Left ventricle myocardium superior (tissue), 1 donor: ENCODE results near the gene NTHL1. TPM values are rescaled to one million over a fixed set of nuclear protein-coding genes. Genes with fewer than 3 reads are reported as not detected.
"Not testable (repeated sequence)": the region's sequence is repeated elsewhere in the genome, so short reads cannot be mapped to it uniquely, and the experiment has no call there.

Experiments used
- ATAC-seq: fragments of 200-7000 bp; cut with Tn5 transposase; one replicate; pipeline ENCODE4 v1.9.1; 2020; ENCODE audit warnings: mild to moderate bottlenecking, moderate library complexity
- DNase-seq: peaks from one replicate; pipeline ENCODE4 v3.0.0-alpha.2; 2020
- intact Hi-C: fragments of 100-400 bp; cut with micrococcal nuclease; formaldehyde crosslinking; loops from one replicate; pipeline ENCODE4 v1.11.0; 2022
- total RNA-seq: library from RNA; stranded (reverse); fragmentation: NEBNext Ultra II Directional; extraction: Animal tissue kit (Norgen Biotek cat#: 25700); gene quantifications from one replicate; pipeline ENCODE4 v1.2.1, GENCODE V29; 2021
- donor health status: DM: no; HTN: yes; CAD: no; lungs with severe emphysema.

The NTHL1 gene
- total RNA-seq, 1 donor from 2014 or later, result 22.7 TPM

DNA sequence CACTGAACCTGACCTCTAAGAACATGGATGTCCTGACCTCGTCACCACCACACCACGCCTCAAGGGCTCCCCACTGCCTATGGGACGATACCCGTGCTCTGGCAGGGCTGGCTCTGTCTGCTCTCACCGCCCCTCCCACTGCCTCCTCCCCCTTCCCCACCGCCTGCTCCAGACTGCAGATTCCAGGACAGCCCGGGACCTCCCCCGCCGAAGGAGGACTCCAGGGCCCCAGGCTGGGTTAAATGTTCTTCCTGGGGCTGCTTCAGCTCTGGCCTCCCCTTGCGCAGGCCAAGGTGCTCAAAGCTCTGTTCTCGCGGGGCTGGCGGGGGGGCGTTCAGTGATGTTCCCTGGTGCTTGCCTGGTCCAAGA, 24.9 kb downstream of the NTHL1 start:
- intact Hi-C loops, result no loop called here
- ATAC-seq (peak; percentile 20), DNase-seq (no peak)

DNA sequence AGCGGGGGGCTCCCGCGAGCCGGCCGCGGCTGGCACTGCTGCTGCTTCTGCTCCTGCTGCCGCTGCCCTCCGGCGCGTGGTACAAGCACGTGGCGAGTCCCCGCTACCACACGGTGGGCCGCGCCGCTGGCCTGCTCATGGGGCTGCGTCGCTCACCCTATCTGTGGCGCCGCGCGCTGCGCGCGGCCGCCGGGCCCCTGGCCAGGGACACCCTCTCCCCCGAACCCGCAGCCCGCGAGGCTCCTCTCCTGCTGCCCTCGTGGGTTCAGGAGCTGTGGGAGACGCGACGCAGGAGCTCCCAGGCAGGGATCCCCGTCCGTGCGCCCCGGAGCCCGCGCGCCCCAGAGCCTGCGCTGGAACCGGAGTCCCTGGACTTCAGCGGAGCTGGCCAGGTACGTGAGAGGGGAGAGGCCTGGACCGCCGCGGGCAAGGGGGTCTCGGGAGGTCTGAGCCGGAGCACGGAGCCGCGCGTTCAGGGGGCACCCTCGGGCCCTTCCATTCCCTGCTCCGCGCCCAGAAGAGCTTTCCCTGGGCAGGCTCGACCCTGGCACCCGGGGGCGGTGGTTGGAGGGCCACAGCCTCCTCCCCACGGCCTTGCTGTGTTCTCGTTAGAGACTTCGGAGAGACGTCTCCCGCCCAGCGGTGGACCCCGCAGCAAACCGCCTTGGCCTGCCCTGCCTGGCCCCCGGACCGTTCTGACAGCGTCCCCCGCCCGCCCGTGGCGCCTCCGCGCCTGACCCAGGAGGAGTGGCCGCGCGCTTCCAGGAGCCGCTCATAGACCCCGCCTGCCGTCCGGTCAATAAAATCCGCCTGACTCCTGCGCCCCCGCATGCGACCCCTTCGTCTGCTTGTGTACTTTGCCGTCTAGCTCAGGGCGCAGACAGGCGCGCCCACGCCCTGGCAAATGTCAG, 27.5 kb downstream of the NTHL1 start:
- intact Hi-C loops, result no loop called here
- DNase-seq, result no peak
- no peak for ATAC-seq

DNA sequence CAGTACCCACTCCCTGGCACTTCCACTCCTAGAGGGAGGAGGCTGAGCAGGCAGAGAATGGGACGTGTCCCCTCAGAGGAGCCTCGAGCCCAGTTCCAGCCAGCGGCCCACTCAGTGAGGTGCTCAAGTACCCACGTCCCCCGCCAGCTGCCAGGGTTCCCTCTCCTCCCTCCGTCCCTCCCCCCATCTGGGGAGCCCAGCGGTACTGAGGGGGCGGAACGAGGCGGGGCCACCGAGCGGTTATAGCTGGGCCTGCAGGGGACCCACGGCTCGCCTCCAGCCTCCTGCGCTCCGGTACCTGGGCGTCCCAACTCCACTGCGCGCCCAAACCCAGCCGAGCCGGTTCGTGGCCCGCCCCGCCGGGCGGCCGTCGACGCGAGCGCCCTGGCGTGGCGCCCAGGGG, 28.1 kb downstream of the NTHL1 start, which contains the start of gene NPW:
Gene NPW, plus strand, starts transcription at position 268 of the 403 bp plus-strand sequence.
- DNase-seq, result no peak
- intact Hi-C loops, result no loop called here
- no peak for ATAC-seq

DNA sequence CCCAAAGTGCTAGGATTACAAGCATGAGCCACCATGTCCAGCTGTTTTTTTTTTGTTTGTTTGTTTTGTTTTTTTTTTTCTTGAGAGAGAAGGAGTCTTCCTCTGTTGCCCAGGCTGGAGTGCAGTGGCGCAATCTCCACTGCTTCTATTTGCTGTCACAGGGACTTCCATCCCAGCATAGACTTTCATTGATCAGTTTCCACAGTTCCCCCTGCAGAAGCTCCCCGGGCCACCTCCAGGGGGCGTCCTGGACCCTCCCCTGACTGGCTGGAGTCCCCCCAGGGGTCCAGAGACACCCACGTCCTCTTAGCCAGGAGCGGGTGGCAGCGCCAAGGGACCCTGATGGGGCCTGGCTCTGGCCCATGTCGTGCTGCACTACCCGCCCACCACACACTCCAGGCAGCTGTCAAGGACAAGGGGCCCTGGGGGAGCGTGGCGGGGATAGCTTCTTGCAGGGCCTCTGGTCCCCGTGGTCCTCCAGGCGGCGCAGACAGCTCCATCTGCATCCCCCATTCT, 31.2 kb downstream of the NTHL1 start:
- intact Hi-C loops, result no loop called here
- ATAC-seq, result no peak
- peak; percentile 30 for DNase-seq

DNA sequence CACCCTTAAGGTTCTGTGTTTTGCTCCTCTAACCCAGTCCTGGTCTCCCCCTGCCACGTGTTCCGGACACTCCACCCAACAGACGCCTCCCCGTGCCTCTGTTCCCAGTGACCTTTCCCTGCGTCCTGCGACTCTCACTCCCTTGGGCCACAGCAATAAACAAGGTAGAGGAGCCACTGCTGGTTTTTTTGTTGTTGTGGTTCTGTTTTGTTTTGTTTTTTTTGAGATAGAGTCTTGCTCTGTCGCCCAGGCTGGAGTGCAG, 31.8 kb downstream of the NTHL1 start:
- ATAC-seq, result no peak
- intact Hi-C loops, result no loop called here
- DNase-seq, result no peak

DNA sequence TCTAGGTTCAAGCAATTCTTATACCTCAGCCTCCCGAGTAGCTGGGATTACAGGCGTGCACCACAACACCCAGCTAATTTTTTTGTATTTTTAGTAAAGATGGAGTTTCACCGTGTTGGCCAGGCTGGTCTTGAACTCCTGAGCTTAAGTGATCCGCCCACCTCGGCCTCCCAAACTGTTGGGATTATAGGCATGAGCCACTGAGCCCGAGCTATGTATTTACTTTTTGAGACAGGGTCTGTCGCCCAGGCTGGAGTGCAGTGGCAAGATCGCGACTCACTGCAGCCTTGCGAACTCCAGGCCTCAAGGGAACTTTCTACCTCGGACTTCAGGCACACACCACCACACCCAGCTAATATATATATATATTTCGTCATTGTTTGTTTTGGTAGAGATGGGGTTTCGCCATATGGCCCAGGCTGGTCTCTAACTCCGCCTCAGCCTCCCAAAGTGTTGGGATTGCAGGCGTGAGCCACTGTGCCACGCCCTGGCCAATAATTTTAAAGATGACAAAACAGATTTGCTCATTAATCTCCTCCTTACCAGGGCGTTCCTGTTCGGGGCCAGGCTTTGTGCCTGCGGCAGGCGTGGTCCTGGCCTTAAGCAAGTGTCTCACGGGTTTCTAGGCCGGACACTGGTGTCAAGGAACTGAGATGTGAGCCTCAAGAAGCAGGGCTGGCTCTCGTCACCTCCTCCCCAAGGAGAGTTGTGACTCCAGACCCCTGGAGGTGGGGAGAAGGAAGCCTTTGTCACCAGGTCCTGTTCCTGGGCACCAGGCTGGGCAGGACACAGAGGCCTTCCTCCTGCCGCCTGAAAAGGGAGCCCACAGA, 32.3 kb downstream of the NTHL1 start:
- DNase-seq, result no peak
- intact Hi-C loops, result no loop called here
- no peak for ATAC-seq

DNA sequence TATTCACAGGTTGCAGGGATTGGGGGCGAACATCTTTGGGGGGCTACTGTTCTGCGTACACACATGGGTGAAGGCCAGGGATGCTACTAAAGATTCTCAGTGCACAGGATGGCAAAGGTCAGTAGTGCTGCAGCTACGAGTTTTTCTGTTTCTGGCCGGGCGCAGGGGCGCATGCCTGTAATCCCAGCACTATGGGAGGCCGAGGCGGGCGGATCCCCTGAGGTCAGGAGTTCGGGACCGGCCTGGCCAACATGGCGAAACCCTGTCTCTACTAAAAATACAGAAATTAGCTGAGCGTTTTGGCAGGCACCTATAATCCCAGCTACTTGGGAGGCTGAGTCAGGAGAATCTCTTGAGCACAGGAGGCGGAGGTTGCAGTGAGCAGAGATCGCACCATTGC, 34.1 kb downstream of the NTHL1 start:
- no peak for ATAC-seq
- intact Hi-C loops, result no loop called here
- DNase-seq, result no peak

DNA sequence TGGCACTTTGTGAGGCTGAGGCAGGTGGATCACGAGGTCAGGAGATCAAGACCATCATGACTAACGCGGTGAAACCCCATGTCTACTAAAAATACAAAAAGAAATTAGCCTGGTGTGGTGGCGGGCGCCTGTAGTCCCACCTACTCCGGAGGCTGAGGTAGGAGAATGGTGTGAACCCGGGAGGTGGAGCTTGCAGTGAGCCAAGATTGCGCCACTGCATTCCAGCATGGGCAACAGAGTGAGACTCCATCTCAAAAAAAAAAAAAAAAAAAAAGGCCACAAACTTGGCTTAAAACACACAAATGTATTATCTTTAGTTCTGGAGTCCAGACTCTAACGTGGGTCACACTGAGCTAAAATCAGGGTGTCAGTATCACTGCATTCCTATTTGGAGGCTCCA, 35.9 kb downstream of the NTHL1 start:
- ATAC-seq, DNase-seq, intact Hi-C loops: not testable (repeated sequence)

DNA sequence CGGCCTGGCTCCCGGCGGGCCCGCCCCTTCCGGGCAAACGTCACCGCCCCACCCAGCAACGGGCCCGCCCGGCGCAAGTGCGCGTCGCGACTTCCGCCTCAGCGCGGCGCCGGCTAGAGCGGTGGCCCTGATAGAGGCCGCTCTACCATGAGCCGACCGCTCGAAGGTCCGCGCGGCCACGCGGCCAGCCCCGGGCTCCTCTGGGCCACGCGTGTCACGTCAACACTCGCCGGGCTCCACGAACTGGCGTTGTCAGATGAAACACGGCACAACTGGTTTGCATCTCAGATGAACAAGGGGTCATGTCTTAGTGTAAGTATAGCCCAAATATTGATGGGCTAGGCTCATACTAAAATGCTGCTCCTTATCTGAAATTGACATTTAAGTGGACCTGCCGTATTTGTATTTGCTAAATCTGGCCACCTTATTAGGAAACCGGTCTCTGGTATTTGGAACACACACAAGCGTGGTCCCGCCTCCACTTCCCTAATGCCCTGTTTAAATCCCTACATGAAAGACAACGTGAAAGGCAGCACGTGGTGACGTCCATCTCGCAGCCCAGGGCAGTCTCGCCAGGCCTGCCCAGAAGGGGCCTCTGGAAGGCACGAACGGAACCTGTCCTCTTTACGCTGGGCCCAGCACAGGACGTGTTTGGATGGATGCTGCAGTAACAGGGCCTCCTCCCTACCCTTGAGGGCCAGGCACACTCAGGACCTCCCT, 37.7 kb downstream of the NTHL1 start, which contains the start of gene ZNF598:
Gene ZNF598, minus strand, starts transcription at position 31 of the 720 bp plus-strand sequence.
- intact Hi-C loops, result no loop called here
- DNase-seq, result peak; percentile 93
- peak; percentile 96 for ATAC-seq

DNA sequence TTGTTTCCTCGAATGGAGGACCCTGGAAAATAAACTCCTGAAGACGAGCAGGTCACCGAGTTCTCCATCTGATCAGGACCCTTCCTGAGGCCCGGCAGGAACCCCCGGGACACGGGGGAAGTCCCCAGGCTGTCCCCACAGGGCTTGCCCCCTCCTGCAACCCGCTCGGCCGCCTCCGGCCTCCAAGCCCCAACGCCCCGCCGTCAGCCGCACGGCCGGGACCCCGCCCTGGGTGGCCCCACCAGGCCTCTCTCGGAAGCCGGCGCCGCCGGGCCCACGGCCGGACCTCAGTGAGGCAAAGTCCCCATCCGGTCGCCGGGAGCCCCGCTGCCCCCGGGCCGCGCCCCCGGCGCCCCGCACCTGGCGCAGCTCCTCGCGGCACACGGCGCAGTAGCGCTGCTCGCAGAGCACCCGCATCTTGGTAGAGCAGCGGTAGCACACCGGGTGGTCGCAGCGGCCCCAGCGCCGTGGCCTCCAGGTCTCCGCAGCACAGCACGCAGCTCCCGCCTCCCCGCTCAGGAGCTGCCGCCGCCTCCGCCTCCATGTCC, 38.4 kb downstream of the NTHL1 start:
- intact Hi-C loops, result no loop called here
- ATAC-seq (peak; percentile 3), DNase-seq (peak; percentile 49)

DNA sequence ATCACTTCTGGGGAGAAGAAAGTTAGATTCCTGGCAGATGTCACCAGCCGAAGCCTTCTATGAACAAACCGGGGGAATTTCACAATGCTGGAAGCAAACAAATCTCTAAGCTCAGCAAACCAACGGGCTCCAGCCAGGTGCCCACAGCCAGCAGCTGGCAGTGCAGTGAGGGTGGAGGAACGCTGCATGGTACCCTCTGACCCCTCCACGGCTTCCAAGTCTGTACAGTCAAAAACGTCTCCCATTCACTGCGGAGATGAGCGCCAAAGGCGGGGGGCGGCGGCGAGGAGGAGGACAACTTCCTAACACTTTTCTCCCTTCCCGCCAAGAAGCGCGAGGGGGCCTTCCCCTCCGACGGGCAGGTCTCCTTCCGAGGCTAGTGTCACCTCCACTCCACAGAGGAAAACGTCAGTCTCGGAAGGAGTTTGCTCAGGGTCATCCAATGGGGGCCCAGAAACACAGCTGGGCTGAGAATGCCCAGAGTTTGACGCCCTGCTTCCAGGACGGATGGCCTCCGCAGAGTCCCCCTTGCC, 38.9 kb downstream of the NTHL1 start:
- peak; percentile 36 for DNase-seq
- ATAC-seq, result no peak
- intact Hi-C loops, result no loop called here

DNA sequence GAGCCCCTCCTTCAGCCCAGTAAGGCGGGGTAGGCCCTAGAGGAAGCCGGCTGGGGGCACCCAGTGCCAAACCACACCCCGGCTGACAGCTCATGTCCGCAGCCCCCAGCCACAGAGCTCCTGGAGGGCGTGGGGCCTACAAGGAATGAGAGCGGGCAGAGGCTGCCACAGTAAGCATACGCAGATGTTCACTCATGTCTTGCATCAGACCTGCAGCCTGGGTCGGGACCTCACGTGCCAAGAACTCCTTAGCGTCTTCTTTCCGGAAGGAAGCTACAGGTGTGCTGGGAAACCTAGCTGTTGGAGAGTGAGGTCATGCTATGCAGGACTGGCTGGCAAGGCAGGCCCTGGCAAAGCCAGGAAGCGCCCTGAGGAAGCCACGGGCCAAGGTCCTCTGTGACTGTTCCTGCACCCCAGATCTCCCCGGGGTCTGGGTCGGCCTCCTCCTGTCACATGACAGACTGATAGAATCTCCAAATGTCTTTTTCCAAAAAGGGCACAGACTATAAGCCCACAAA, 39.6 kb downstream of the NTHL1 start:
- intact Hi-C loops, result no loop called here
- ATAC-seq (no peak), DNase-seq (peak; percentile 41)

DNA sequence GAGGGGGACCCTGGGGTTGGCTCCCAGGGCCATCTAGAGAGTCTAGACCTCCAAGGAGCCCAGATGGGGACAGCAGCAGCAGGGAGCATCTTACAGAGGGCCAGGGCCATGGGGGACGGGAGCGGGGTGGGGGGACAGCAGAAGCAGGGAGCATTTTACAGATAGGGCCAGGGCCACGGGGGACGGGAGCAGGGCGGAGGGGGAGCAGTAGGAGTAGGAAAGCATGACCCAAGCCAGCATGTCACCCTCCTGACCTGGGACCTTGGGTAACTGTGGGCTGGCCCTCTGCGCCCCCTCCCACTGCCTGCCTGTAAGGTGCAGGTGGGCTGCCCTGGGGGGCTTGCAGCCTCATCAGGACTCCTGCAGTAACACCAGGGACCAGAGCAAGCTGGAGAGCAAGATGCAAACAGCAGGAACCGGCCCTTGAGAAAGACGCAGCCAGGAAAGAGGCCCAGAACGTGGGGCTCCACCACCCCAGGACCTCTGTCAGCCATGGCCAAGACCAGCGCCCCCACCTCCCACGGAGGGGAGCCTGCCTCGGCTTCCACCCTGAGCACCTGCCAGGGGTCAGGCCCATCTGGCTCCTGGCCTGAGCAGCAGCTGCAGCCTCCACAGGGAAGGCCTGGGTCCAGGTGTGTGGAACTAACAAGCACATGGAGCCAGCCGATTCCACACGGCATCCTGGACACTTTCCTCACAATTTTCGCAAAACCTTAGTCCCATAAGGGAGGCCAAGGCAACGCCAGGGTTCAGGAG, 40.4 kb downstream of the NTHL1 start:
- ATAC-seq, result no peak
- intact Hi-C loops, result no loop called here

DNA sequence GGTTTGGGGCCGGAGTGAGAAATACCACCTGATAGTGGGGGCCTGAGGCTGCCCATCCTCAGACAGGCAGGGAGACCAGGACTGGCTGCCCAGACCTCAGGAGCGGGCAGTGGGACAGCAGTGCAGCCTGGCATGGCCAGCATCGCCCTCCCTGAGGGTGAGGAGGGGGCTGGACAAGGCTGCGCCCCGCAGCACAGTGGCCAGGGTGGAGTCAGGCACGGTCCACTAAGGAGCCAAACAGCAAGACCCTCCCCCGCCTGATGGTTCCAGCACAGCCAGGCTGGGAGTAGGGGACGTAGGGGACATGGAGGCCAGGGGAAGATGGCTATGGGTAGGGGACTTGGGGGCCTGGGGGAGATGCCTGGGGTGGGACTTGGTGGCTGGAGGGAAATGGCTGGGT, 41.3 kb downstream of the NTHL1 start:
- ATAC-seq (no peak), DNase-seq (no peak)
- intact Hi-C loops, result no loop called here

More for the DNA sequence above, 40.4 kb downstream of the NTHL1 start:
- DNase-seq, result peak; percentile 19

DNA sequence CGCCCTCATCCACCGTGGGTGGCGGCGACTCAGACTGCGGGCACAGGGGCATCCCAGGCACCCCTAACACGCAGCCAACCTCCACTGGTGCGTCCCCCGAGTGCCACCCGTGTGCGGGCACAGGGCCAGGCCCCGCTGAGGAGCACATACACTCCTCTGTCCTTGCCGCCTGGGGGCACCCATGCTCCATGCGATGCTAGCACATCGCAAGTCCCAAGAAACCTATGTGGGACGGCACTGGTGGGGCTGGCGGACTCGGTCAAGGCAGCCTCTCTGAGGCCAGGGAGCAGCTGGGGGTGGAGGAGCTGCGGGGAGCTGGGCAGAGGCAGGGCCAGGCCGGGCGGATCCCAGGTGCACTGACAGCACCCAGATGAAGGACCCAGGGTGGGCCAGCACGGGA, 42.0 kb downstream of the NTHL1 start:
- DNase-seq, result no peak
- intact Hi-C loops, result no loop called here
- no peak for ATAC-seq

DNA sequence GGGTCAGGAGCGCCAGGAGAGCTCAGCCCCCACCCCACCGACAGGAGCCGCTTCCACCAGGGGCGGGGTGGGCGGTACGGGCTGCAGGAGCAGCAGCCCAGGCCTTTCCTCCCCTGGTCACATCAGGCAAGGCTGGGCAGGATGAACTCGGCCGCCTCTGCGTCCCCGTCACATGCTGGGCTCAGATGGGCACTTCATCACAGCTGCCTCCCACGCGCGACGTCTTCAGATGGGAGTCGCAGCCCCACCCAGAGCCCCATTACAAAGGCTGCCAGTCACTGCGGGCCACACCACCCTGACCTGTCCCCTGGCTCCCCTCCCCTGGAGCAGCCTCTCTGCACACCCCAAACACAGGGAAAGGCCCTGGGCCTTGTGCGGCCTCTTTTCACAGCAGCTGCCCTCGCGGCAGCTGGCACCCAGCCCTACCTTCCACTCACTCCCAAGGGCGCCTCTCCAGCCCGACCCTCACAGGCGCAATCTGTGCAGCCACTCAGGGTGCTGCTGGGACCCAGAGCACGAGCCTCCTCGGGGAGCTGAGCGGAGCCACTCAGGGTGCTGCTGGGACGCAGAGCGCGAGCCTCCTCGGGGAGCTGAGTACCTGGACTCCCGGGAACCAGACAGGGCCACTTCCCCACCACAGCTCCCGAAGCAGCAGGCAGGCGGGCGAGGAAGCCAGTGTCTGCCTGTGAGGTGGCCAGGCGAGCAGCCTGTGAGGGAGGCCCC, 42.7 kb downstream of the NTHL1 start:
- intact Hi-C loops, result no loop called here
- DNase-seq, result peak; percentile 32

DNA sequence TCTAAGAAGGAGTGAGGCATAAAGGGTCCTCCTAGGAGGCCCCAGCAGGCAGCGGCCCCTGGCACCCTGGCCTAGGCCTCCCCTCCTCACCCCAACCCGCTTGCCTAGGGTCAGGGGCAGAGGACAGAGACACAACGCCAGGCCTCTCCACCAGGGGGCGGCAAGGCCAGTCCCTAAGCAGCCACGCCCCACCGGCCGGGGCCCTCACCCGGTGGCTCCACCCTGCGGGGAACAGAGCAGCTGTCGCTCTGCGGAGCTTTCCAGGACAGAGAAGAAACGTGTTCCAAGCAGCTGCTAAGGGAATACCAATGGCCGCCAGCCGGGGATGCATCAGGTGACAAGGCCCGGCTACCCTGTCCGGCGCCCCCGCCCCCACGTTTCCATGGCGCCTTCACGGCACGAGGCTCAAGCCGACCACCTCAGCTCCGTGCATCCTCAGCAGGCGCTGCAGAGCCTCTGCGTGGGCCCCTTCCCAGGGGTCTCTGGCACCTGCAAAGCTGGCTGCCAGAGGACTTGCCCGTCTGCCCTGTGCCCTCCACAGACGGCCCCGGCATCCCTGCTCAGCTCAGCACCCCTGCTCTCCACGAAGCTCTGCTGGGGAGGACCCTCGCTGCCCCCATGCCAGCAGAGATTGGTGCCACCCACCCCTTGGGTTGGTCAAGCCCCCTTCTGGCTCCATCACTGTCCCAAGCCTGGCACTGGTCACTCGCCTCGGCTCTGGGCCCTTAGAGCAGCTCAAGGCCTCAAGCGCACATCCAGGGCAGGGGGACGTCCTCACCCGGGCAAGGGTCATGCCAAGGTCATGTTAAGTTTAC, 43.6 kb downstream of the NTHL1 start:
- ATAC-seq, result peak; percentile 88
- intact Hi-C loops, result no loop called here
- DNase-seq, result peak; percentile 95

More for the DNA sequence above, 42.7 kb downstream of the NTHL1 start:
- ATAC-seq, result no peak
